Osteoblast (primary cell): ENCODE measurements around the gene CLK3. TPM values are rescaled to one million over a fixed set of nuclear protein-coding genes. Genes with fewer than 3 reads are reported as not detected.
"Not testable (repeated sequence)": the region's sequence is repeated elsewhere in the genome, so short reads cannot be mapped to it uniquely, and the experiment has no call there.

Source experiments
- DNase-seq: peaks from one replicate; pipeline ENCODE4 v3.0.0; 2011; ENCODE audit warnings: low spot score, mixed read lengths; ENCODE audit not compliant: insufficient read length; ENCODE audit errors: missing footprints
- H2AFZ ChIP-seq: 2 replicates; pipeline ENCODE4 v1.6.0; 2011; ENCODE audit warnings: mild to moderate bottlenecking, low read length
- H3K27ac ChIP-seq: 2 replicates; pipeline ENCODE4 v1.5.1; 2011; ENCODE audit warnings: mild to moderate bottlenecking, low read depth, low read length, moderate library complexity
- H3K27me3 ChIP-seq: 2 replicates; pipeline ENCODE4 v1.6.0; 2012; ENCODE audit warnings: mild to moderate bottlenecking, control low read depth, inconsistent platforms, low read length, moderate library complexity; ENCODE audit not compliant: insufficient read depth
- H3K36me3 ChIP-seq: 2 replicates; pipeline ENCODE4 v1.5.1; 2011; ENCODE audit warnings: mild to moderate bottlenecking, low read length, control low read depth, moderate library complexity; ENCODE audit not compliant: insufficient read depth
- H3K4me1 ChIP-seq: 2 replicates; pipeline ENCODE4 v1.5.1; 2011; ENCODE audit warnings: mild to moderate bottlenecking, low read length, control low read depth, moderate library complexity; ENCODE audit not compliant: insufficient read depth
- H3K4me2 ChIP-seq: 2 replicates; pipeline ENCODE4 v1.6.0; 2011; ENCODE audit warnings: mild to moderate bottlenecking, low read length; ENCODE audit not compliant: insufficient read depth
- H3K4me3 ChIP-seq: fragments of 200-600 bp; sonication (generic); 3 replicates; pipeline ENCODE4 v1.5.1; 2012; ENCODE audit warnings: mild to moderate bottlenecking, low read length, inconsistent platforms; ENCODE audit not compliant: insufficient read depth
- H3K79me2 ChIP-seq: 2 replicates; pipeline ENCODE4 v1.6.0; 2012; ENCODE audit warnings: mild to moderate bottlenecking, low read length, control low read depth, inconsistent platforms; ENCODE audit not compliant: insufficient read depth
- H3K9me3 ChIP-seq: 2 replicates; pipeline ENCODE4 v1.5.1; 2011; ENCODE audit warnings: low read depth, low read length, control low read depth
- H4K20me1 ChIP-seq: 2 replicates; pipeline ENCODE4 v1.6.0; 2012; ENCODE audit warnings: mild to moderate bottlenecking, low read length, control low read depth; ENCODE audit not compliant: insufficient read depth
- total RNA-seq: library from RNA; depleted of rRNA; stranded (reverse); fragments of >200 nt; gene quantifications from 2 replicates; pipeline ENCODE4 v1.2.3, GENCODE V29; 2012
- TF ChIP-seq, protein P1 (sequence below): IDR thresholded peaks from 2 replicates; pipeline ENCODE4 v1.5.1; 2011; ENCODE audit warnings: mild to moderate bottlenecking, low read depth, low read length, moderate library complexity; ENCODE audit errors: extremely low read depth

Gene CLK3
- total RNA-seq, 1 donor = 47.0 TPM

DNA sequence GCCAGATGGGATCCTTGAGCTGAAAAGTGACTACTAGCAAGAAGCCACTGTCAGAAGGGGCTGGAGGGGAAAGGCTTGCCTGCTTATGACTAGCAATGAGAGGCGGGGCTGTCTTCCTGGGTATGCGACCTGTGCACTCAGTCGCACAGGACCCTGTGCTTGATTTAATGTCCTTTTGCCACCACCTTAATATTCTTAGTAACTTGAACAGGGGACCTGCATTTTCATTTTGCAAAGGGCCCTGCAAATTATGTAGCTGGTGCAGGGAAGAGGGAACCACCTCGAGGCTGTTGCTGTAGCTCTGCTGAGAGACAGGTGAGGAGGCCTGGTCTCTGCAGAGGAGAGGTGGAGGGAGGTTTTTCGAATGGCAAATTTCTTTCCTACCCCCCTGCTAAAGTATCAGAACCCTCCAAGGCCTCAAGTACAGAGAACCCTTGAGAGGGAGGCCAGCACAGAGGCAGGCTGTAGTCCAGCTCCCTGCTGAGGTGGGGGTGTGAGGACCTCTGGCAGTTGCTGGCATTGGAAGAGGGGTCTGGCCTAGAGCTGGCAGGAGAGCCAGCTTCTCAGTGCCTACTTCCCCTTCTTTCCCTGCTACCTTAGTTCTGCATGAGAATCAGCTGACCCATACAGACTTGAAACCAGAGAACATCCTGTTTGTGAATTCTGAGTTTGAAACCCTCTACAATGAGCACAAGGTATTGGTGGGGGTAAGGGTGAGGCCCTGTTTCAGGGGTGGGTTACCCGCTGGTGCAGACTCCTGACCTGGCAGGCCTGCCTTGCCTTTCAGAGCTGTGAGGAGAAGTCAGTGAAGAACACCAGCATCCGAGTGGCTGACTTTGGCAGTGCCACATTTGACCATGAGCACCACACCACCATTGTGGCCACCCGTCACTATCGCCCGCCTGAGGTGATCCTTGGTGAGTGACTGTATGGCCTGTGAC, 11.4 kb downstream of the CLK3 start:
- TF ChIP-seq, protein P1, sequence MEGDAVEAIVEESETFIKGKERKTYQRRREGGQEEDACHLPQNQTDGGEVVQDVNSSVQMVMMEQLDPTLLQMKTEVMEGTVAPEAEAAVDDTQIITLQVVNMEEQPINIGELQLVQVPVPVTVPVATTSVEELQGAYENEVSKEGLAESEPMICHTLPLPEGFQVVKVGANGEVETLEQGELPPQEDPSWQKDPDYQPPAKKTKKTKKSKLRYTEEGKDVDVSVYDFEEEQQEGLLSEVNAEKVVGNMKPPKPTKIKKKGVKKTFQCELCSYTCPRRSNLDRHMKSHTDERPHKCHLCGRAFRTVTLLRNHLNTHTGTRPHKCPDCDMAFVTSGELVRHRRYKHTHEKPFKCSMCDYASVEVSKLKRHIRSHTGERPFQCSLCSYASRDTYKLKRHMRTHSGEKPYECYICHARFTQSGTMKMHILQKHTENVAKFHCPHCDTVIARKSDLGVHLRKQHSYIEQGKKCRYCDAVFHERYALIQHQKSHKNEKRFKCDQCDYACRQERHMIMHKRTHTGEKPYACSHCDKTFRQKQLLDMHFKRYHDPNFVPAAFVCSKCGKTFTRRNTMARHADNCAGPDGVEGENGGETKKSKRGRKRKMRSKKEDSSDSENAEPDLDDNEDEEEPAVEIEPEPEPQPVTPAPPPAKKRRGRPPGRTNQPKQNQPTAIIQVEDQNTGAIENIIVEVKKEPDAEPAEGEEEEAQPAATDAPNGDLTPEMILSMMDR = no peak
- H3K36me3 ChIP-seq = peaks cover 89% of the 10 kb centered on the region
- H3K79me2 ChIP-seq = peaks cover 32% of the 10 kb centered on the region
- DNase-seq = no peak
- H3K4me3 ChIP-seq = no peak overlapping the region
- H3K27ac ChIP-seq = no peak overlapping the region
- peaks cover 5% of the 10 kb centered on the region for H3K4me1 ChIP-seq
- no peak overlapping the region for H2AFZ ChIP-seq
- no peaks in the 10 kb centered on the region for H3K27me3 ChIP-seq
- H4K20me1 ChIP-seq = peaks cover 67% of the 10 kb centered on the region
- no peak overlapping the region for H3K4me2 ChIP-seq
- H3K9me3 ChIP-seq = no peaks in the 10 kb centered on the region

DNA sequence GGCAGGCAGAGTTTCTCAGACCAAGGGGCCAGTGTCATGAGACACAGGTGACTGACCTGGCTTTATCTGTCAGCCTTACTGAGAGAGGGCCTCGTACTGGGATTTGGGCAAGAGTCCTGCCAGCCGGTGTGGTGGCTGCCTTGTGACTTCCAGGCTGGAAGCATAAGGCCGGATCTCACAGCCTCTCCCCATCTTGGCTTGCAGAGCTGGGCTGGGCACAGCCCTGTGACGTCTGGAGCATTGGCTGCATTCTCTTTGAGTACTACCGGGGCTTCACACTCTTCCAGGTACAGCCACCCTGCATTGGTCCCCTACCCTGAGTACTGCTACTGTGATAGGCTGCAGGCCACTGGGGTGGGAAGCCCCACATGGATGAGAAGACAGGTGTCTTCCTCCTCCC, 12.1 kb downstream of the CLK3 start:
- DNase-seq = peak; percentile 21
- H3K79me2 ChIP-seq = peaks cover 24% of the 10 kb centered on the region
- H3K4me3 ChIP-seq = no peak overlapping the region
- H3K27ac ChIP-seq = no peak overlapping the region
- no peak overlapping the region for H3K4me2 ChIP-seq
- no peaks in the 10 kb centered on the region for H3K9me3 ChIP-seq
- peaks cover 82% of the 10 kb centered on the region for H3K36me3 ChIP-seq
- peaks cover 63% of the 10 kb centered on the region for H4K20me1 ChIP-seq
- TF ChIP-seq, protein P1 = no peak
- H3K4me1 ChIP-seq = peaks cover 5% of the 10 kb centered on the region
- H2AFZ ChIP-seq = no peak overlapping the region
- no peaks in the 10 kb centered on the region for H3K27me3 ChIP-seq

DNA sequence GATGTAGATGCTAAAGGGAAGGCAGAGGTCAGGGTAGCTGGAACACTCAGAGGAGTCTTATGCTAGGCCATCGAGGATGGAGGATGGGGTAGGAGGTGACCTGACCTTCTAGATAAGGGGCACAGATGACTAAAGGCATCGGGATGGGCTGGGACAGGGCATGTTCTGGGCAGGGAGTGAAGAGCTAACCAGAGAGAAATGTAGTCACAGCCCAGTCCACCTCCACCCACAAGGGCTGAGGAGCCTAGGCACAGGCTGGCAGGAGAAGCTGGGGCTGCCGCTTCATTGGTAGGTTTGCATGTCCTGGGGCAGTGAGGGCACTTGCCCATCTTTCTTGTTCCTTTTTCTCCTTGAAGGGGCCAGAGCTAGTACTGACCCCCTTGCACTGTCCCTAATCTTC, 12.6 kb downstream of the CLK3 start:
- no peak overlapping the region for H3K4me3 ChIP-seq
- peaks cover 20% of the 10 kb centered on the region for H3K79me2 ChIP-seq
- TF ChIP-seq, protein P1 = no peak
- peak overlapping the region; percentile 0 for H3K27ac ChIP-seq
- H4K20me1 ChIP-seq = peaks cover 58% of the 10 kb centered on the region
- H3K4me1 ChIP-seq = peaks cover 5% of the 10 kb centered on the region
- no peaks in the 10 kb centered on the region for H3K9me3 ChIP-seq
- DNase-seq = peak; percentile 90
- H3K27me3 ChIP-seq = no peaks in the 10 kb centered on the region
- H2AFZ ChIP-seq = no peak overlapping the region
- H3K36me3 ChIP-seq = peaks cover 78% of the 10 kb centered on the region
- no peak overlapping the region for H3K4me2 ChIP-seq

GRCh38 chr15:74628949-74629348, 13.3 kb downstream of the CLK3 start:
- Histone ChIP-seq H4K20me1 (peaks cover 54% of the 10 kb centered on the region), H3K27me3 (no peaks in the 10 kb centered on the region), H3K36me3 (peaks cover 76% of the 10 kb centered on the region), H3K4me2 (no peak overlapping the region), H3K27ac (no peak overlapping the region), H2AFZ (no peak overlapping the region), H3K9me3 (no peaks in the 10 kb centered on the region), H3K4me3 (no peak overlapping the region), H3K79me2 (peaks cover 13% of the 10 kb centered on the region), H3K4me1 (peaks cover 5% of the 10 kb centered on the region)
- peak; percentile 35 for DNase-seq
- TF ChIP-seq, protein P1 = no peak

DNA sequence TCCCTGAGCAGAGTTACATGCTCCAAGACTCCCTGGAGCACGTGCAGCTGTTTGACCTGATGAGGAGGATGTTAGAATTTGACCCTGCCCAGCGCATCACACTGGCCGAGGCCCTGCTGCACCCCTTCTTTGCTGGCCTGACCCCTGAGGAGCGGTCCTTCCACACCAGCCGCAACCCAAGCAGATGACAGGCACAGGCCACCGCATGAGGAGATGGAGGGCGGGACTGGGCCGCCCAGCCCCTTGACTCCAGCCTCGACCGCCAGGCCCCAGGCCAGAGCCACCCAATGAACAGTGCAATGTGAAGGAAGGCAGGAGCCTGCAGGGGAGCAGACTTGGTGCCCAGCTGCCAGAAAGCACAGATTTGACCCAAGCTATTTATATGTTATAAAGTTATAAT, 14.1 kb downstream of the CLK3 start:
- not testable (repeated sequence) for H3K4me3 ChIP-seq, H3K4me1 ChIP-seq, H3K79me2 ChIP-seq, H2AFZ ChIP-seq, H3K27ac ChIP-seq, H3K27me3 ChIP-seq, H3K4me2 ChIP-seq, H3K9me3 ChIP-seq, DNase-seq
- Histone ChIP-seq H4K20me1 (peaks cover 52% of the 10 kb centered on the region), H3K36me3 (peaks cover 76% of the 10 kb centered on the region)
